Stimulated activated CD4-positive, alpha-beta T cell treated with anti-CD3 and anti-CD28 coated beads, TNF-alpha, amount 100 ng/mL, for 48 hours (primary cell): ENCODE measurements around the gene E2F4.

Source experiments
- DNase-seq, 3 donors: peaks; one replicate each; pipeline ENCODE4 v3.0.0-alpha.2; 2020; ENCODE audit warnings: low read depth in 3 of 3

Gene E2F4

GRCh38 chr16:67190448-67191399, 1.2 kb upstream of the E2F4 start:
- no peak for DNase-seq

- no peak for DNase-seq
Measured at GRCh38 chr16:67191411-67191994, 452 bp upstream of the E2F4 start.

GRCh38 chr16:67192781-67193361, 916 bp downstream of the E2F4 start:
- DNase-seq: no peak

GRCh38 chr16:67193536-67193935, 1.6 kb downstream of the E2F4 start:
- no peak for DNase-seq

DNA sequence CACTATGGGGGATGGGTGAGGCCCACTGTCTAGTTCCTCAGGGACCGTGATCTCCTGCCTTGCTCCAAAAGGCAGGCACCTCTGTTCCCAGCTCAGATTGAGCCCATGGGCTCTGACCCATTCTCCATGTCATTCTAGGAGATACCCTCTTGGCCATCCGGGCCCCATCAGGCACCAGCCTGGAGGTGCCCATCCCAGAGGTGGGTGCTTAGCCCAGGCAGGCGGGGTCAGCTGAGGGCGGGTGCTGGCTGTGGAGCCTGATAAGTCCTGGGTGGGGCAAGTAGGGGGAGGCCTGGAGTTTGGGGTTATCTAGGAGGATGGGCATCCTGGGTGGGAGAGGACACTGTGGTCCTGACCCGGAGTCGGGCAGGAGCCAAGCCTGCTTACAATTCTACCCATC, 2.3 kb downstream of the E2F4 start:
- no peak for DNase-seq

- no peak for DNase-seq
Measured at GRCh38 chr16:67195676-67196075, 3.7 kb downstream of the E2F4 start.

DNA sequence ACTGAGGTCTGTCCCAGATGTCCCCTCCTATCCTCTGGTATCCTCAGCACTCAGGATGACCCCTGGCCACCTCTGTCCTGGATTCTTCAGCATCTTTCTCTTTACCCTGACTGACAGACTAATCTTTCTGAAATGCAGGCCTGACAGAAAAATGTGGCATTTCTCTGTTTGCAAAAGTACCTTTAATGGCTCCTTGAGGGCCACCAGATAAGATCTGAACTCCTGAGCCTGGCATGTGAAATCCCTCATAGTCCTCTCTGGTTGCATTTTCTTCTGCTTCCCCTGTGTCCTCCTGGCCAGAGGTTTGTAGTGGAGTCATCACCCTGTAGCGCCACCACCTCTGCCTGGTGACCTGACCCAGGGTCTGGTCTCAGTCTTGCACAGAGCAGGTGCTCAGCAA, 4.9 kb downstream of the E2F4 start:
- DNase-seq: no peak

GRCh38 chr16:67197704-67198103, 5.7 kb downstream of the E2F4 start:
- DNase-seq: no peak

DNA sequence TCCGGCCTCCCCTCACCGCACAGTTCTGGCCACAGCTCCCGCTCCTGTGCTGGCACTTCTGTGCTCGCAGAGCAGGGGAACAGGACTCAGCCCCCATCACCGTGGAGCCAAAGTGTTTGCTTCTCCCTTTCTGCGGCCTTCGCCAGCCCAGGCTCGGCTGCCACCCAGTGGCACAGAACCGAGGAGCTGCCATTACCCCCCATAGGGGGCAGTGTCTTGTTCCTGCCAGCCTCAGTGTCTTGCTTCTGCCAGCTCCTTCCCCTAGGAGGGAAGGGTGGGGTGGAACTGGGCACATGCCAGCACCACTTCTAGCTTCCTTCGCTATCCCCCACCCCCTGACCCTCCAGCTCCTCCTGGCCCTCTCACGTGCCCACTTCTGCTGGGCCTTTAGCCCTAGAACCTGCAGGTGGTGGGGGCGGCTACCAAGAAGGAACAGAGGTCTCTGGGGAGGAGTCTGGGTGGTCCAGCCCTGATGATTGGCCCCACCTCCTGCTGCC, 6.3 kb downstream of the E2F4 start:
- DNase-seq: no peak

- DNase-seq: no peak
Measured at GRCh38 chr16:67199011-67199807, 7.3 kb downstream of the E2F4 start, which contains the start of gene ELMO3. Gene ELMO3 (plus strand): TSS chr16:67199131. CDS start chr16:67199327, 196 bp downstream.

- DNase-seq: no peak
Measured at GRCh38 chr16:67199808-67200198, 7.8 kb downstream of the E2F4 start.

DNA sequence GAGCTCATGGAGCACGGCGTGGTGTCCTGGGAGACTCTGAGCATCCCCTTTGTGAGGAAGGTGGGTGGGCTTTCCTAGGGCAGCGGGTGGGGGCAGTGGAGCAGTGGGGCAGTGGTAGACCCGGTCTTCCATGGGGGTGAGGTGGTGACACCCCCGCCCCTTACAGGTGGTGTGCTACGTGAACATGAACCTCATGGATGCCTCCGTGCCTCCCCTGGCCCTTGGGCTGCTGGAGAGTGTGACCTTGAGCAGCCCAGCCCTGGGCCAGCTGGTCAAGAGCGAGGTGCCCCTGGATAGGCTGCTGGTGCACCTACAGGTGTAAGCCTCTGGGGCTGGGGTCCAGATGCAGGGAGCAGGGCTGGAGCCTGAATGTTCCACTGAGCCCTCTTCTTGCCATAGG, 8.5 kb downstream of the E2F4 start:
- DNase-seq: no peak

DNA sequence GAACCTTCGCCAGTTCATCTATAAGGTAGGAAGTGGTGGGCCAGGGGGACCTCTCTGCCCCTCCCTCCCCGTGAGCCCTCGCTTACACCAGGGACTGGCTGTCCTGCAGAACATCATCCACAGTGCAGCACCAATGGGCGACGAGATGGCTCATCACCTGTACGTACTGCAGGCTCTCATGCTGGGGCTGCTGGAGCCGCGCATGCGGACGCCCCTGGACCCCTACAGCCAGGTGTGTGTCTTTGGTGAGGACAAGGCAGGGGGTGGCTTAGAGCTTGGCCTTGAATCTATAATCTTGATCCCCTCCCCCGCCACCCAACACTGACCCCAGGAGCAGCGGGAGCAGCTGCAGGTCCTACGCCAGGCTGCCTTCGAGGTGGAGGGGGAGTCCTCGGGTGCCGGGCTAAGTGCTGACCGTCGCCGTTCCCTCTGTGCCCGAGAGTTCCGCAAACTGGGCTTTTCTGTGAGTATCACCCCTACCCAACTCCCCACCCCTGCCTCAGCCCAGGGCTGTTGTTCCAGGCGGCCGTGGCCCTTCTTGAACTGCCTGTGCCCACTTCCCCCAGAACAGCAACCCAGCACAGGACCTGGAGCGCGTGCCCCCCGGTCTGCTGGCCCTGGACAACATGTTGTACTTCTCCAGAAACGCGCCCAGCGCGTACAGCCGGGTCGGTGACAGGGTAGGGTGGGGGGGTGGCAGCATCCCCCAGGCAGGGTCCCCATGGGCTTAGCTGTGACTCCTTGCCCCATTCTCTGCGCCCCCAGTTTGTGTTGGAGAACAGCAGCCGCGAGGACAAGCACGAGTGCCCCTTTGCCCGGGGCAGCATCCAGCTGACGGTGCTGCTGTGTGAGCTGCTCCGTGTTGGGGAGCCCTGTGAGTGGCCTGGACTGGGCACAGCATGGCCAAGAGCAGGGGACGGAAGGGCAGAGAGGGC, 9.7 kb downstream of the E2F4 start:
- DNase-seq: no peak

DNA sequence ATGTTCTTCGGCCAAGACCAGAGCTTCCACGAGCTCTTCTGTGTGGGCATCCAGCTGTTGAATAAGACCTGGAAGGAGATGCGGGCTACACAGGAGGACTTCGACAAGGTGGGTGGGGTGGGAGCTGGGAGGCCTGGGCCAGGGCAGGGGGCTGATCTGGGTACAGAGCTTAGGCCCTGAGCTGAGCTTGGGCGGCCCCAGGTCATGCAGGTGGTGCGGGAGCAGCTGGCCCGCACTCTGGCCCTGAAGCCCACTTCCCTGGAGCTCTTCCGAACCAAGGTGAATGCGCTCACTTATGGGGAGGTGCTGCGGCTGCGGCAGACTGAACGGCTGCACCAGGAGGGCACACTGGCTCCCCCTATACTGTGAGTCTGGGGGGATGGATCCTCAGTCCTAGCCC, 10.5 kb downstream of the E2F4 start:
- DNase-seq: no peak

DNA sequence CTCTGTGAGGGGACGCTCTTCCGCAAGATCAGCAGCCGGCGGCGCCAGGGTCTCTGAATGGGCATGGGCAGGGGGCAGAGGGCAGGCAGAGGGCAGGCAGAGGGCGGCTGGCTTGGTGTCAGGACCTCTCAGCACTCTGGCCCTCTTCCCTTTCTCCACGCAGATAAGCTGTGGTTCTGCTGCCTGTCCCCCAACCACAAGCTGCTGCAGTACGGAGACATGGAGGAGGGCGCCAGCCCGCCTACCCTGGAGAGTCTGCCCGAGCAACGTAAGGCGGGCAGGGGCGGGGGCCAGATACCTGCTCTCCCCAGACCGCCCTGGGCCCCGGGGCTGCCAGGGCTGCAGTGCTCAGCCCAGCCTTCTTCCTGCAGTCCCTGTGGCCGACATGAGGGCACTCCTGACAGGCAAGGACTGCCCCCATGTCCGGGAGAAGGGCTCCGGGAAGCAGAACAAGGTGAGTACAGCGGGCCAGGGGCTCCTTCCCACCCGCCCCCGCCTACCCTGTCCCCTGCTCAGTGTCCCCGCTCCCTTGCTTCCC, 11.1 kb downstream of the E2F4 start:
- DNase-seq: no peak

- no peak for DNase-seq
Measured at GRCh38 chr16:67204076-67204475, 12.1 kb downstream of the E2F4 start.

DNA sequence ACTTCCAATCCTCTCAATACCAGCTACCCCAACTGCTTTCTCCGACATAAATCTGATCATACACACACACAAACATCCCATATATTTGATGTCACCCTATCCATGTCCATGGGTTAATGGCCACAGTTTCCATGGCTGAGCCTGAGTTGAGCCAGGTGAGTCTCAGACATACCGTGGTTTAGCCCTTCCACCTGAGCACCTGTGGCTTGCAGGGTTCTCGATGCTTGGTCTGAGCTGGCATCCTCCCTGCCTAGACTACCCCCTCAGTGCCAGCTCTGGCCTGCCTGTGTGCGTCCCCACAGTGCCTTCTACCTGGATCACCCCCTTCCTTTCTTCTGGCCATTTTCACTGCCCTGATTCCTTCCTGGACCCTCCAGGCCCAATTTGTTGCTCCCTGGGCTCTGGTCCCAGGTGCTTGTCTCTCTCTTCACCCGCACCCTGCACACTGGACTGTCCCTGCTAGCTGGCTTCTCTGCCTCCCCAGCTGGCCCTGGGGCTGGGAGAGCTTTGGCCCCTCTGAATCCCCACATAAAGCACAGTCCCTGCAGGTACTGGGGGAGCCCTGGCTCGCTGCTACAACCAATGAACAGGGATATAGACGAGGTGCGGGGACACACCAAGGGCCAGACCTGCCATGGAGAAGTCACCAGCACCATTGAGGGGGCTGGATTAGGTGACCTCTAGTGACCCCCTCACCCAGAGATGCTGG, 14.3 kb downstream of the E2F4 start:
- no peak for DNase-seq

GRCh38 chr16:67206838-67207248, 14.9 kb downstream of the E2F4 start:
- DNase-seq: no peak

DNA sequence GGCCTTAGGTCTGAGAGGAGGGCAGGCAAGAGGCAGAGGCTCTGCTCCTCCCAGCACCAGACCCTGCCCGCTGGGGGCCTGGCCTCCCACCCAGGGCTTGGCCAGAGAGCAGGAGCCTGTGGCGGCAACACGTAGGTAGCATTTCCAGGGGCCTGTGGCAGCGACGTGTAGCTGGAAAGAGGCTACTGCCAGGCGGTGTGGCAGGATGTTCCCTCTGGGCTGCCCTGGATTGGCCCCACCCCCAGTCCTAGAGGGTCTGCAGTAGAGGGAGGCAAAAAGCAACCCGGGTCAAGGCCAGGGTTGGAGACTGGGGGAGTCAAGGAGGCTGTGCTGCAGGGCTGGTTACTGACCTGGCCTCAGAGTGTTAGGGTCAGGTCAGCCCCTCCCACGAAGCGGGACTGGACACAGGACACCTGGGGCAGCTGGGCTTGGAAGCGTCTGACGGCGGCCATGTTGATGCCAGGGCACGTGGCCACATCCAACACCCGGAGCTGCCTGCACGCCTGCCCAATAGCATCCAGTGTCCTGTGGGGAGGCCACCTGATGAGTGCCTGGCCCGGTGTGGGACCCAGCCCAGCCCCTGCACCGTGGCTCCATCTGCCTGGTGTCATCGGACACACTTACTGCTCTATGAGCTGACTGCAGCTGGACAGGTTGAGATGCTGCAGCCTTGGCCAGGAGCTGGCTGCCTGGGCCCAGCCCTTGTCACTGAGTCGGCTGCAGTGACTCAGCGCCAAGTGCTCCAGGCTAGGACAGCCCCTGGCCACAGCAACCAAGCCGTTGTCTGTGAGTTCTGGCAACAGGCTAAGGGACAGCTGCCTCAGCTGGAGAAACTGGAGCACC, 15.5 kb downstream of the E2F4 start:
- no peak for DNase-seq
